AG04450 (cell line): ENCODE measurements around the gene CTBP1. TPM values are rescaled to one million over a fixed set of nuclear protein-coding genes. Genes with fewer than 3 reads are reported as not detected.

Experiments
- CTCF ChIA-PET: fragments of 300-600, 350-600 bp; formaldehyde crosslinking; extraction: SDS; loops from one replicate; lab custom pipeline; 2022; ENCODE audit warnings: antibody characterized with exemption, inconsistent platforms; lab: Charles Lee
- POLR2A ChIA-PET: fragments of 350-600 bp; formaldehyde crosslinking; extraction: SDS; loops from one replicate; lab custom pipeline; 2021; ENCODE audit warnings: antibody characterized with exemption, inconsistent platforms; lab: Yijun Ruan, JAX
- DNase-seq: peaks from one replicate; pipeline ENCODE4 v3.0.0-alpha.2; 2011; ENCODE audit warnings: low read depth, low spot score
- H3K27ac ChIP-seq: one replicate; pipeline ENCODE4 v1.5.1; 2012; ENCODE audit warnings: low read depth, low read length, control low read depth
- H3K27me3 ChIP-seq: one replicate; pipeline ENCODE4 v1.6.0; 2012; ENCODE audit warnings: low read length; ENCODE audit not compliant: control insufficient read depth, insufficient read depth
- H3K4me3 ChIP-seq: 2 replicates; pipeline ENCODE4 v1.5.1; 2011; ENCODE audit warnings: mild to moderate bottlenecking, low read depth, low read length, control low read depth
- H3K9me3 ChIP-seq: 2 replicates; pipeline ENCODE4 v1.5.1; 2012; ENCODE audit warnings: low read length; ENCODE audit not compliant: control insufficient read depth, insufficient read depth
- CTCF ChIP-seq: IDR thresholded peaks from 2 replicates; pipeline ENCODE4 v1.5.1; 2011; ENCODE audit warnings: low read depth, low read length, control low read depth, inconsistent platforms
- polyA plus RNA-seq: library from polyadenylated mRNA; depleted of rRNA; stranded (reverse); fragments of >200 nt; gene quantifications from 2 replicates; pipeline ENCODE4 v1.2.3, GENCODE V29; 2011

The CTBP1 gene
- polyA plus RNA-seq, 1 experiment: 72.6 TPM

- TF ChIP-seq CTCF: no peak
- peaks cover 9% of the 10 kb centered on the region; the same call in 1 of the 2 replicates for H3K9me3 ChIP-seq
- H3K27ac ChIP-seq: no peak overlapping the region
- H3K4me3 ChIP-seq: no peak overlapping the region
- ChIA-PET POLR2A (no interaction called here), CTCF (interaction anchor here (0.6 to 1.0 kb wide), 2 partner anchors 65 to 116 kb away, joined by 3 read pairs; no protein-coding TSS in a partner anchor)
- DNase-seq: no peak
- H3K27me3 ChIP-seq: no peaks in the 10 kb centered on the region
Measured at GRCh38 chr4:1196421-1197183, 52.3 kb downstream of the CTBP1 start.

GRCh38 chr4:1195891-1196401 is 53.0 kb downstream of the CTBP1 start:
- ChIA-PET CTCF (no interaction called here), POLR2A (no interaction called here)
- peaks cover 13% of the 10 kb centered on the region; the same call in 1 of the 2 replicates for H3K9me3 ChIP-seq
- TF ChIP-seq CTCF: no peak
- DNase-seq: no peak
- no peak overlapping the region for H3K4me3 ChIP-seq
- H3K27me3 ChIP-seq: no peaks in the 10 kb centered on the region
- H3K27ac ChIP-seq: no peak overlapping the region

- CTCF ChIA-PET: no interaction called here
Measured at GRCh38 chr4:1195109-1195671, 53.7 kb downstream of the CTBP1 start.

GRCh38 chr4:1194010-1194900 is 54.7 kb downstream of the CTBP1 start:
- Histone ChIP-seq H3K9me3 (peaks cover 10% of the 10 kb centered on the region; the same call in 1 of the 2 replicates), H3K27ac (peak overlapping the region; percentile 82), H3K27me3 (no peaks in the 10 kb centered on the region), H3K4me3 (no peak overlapping the region)
- ChIA-PET POLR2A (no interaction called here), CTCF (no interaction called here)
- DNase-seq: no peak
- TF ChIP-seq CTCF: no peak

More at GRCh38 chr4:1195109-1195671, 53.7 kb downstream of the CTBP1 start:
- Histone ChIP-seq H3K27ac (peak overlapping the region; percentile 31), H3K9me3 (peaks cover 13% of the 10 kb centered on the region; the same call in 1 of the 2 replicates), H3K4me3 (no peak overlapping the region), H3K27me3 (no peaks in the 10 kb centered on the region)
- no peak for DNase-seq
- POLR2A ChIA-PET: no interaction called here
- no peak for TF ChIP-seq CTCF
